GM12878 (cell line): ENCODE measurements around the gene PROZ. TPM values are rescaled to one million over a fixed set of nuclear protein-coding genes. Genes with fewer than 3 reads are reported as not detected.
A peak's percentile ranks its signal among the peaks of the same experiment; 100 is the strongest.

Source experiments
- ATAC-seq: fragments of 200-7000 bp; cut with Tn5 transposase; 3 replicates; pipeline ENCODE4 v1.9.1; 2020; ENCODE audit warnings: mild to moderate bottlenecking, moderate library complexity
- BruUV-seq: library from RNA; stranded (reverse); fragments of 400-500 nt; replicated peaks from 2 replicates; lab custom pipeline; 2021; lab: Mats Ljungman, UMichigan
- CTCF ChIA-PET: fragments of 300-600 bp; sonication (Branson Sonifier 250); formaldehyde crosslinking; extraction: SDS; loops from one replicate; lab custom pipeline; 2021; ENCODE audit warnings: inconsistent platforms; lab: Yijun Ruan, JAX
- POLR2A ChIA-PET: fragments of 350-600 bp; formaldehyde crosslinking; extraction: SDS; loops from one replicate; lab custom pipeline; 2021; ENCODE audit warnings: inconsistent platforms; lab: Charles Lee
- RAD21 ChIA-PET: fragments of 300-600 bp; sonication (Branson Sonifier 250); formaldehyde crosslinking; loops from one replicate; lab custom pipeline; 2023; ENCODE audit warnings: antibody characterized with exemption; ENCODE audit not compliant: unreplicated experiment; lab: Charles Lee
- SMC1A ChIA-PET: fragments of 300-600 bp; sonication (Branson Sonifier 250); formaldehyde crosslinking; loops from one replicate; lab custom pipeline; 2023; ENCODE audit not compliant: unreplicated experiment, uncharacterized antibody; lab: Charles Lee
- DNase-seq: peaks from one replicate; pipeline ENCODE4 v3.0.0-alpha.2; 2011; ENCODE audit warnings: low read depth, low spot score
- FAIRE-seq: peaks from 3 replicates; lab custom pipeline; 2011; peaks lifted over from hg19 to GRCh38; lab: Jason Lieb, UNC
- H2AFZ ChIP-seq: 2 replicates; pipeline ENCODE4 v1.6.0; 2011; ENCODE audit warnings: low read depth, low read length, control low read depth; ENCODE audit not compliant: control insufficient read depth
- H3K27ac ChIP-seq: 2 replicates; pipeline ENCODE4 v1.5.1; 2011; ENCODE audit warnings: control low read depth; ENCODE audit not compliant: control insufficient read depth, insufficient read depth
- H3K27me3 ChIP-seq, 2 experiments: replicated peaks in 1 of 2; 2 replicates each; pipeline versions ENCODE4 v1.6.0 to v1.6.1; 2011; ENCODE audit warnings: low read length in 1 of 2; ENCODE audit not compliant: control insufficient read depth in 2 of 2, insufficient read depth in 2 of 2
- H3K36me3 ChIP-seq, 2 experiments: 2 replicates each; pipeline ENCODE4 v1.5.1; 2011; ENCODE audit warnings: low read length in 1 of 2; ENCODE audit not compliant: control insufficient read depth in 2 of 2, insufficient read depth in 2 of 2
- H3K4me1 ChIP-seq: 2 replicates; pipeline ENCODE4 v1.6.1; 2011; ENCODE audit warnings: mild to moderate bottlenecking, low read length, moderate library complexity, mixed read lengths; ENCODE audit not compliant: control insufficient read depth, insufficient read depth
- H3K4me2 ChIP-seq: 2 replicates; pipeline ENCODE4 v1.6.0; 2011; ENCODE audit warnings: control low read depth; ENCODE audit not compliant: control insufficient read depth, insufficient read depth
- H3K4me3 ChIP-seq: fragments of 200-600 bp; sonication (generic); 2 replicates; pipeline ENCODE4 v1.5.1; 2016
- H3K79me2 ChIP-seq: 2 replicates; pipeline ENCODE4 v1.6.0; 2011; ENCODE audit warnings: low read length; ENCODE audit not compliant: control insufficient read depth, insufficient read depth
- H3K9ac ChIP-seq: 2 replicates; pipeline ENCODE4 v1.8.0; 2011; ENCODE audit warnings: low read length, control low read depth, mixed read lengths; ENCODE audit not compliant: control insufficient read depth, insufficient read depth
- H3K9me3 ChIP-seq: replicated peaks from 3 replicates; pipeline ENCODE4 v1.5.1; 2011; ENCODE audit warnings: mild to moderate bottlenecking, low read length; ENCODE audit not compliant: control insufficient read depth, insufficient read depth
- H4K20me1 ChIP-seq: 2 replicates; pipeline ENCODE4 v1.6.0; 2011; ENCODE audit not compliant: control insufficient read depth, insufficient read depth
- BCL3 ChIP-seq: IDR thresholded peaks from 2 replicates; pipeline ENCODE4 v1.6.1; 2011; ENCODE audit warnings: borderline replicate concordance, low read depth, mild to moderate bottlenecking, moderate library complexity, low read length; ENCODE audit not compliant: insufficient read depth, poor library complexity, severe bottlenecking
- MEF2A ChIP-seq: IDR thresholded peaks from 2 replicates; pipeline ENCODE4 v1.6.1; 2011; ENCODE audit warnings: low read depth, mild to moderate bottlenecking, low read length, moderate library complexity; ENCODE audit not compliant: insufficient read depth
- REST ChIP-seq: IDR thresholded peaks from 2 replicates; pipeline ENCODE4 v1.6.1; 2012; ENCODE audit warnings: mild to moderate bottlenecking, low read depth, low read length
- STAT3 ChIP-seq: IDR thresholded peaks from 2 replicates; pipeline ENCODE4 v1.6.1; 2011; ENCODE audit warnings: low read depth, low read length, improper control_type of control experiment
- ZNF24 ChIP-seq: fragments of 450-650 bp; IDR thresholded peaks from 2 replicates; pipeline ENCODE4 v1.6.1; 2017; ENCODE audit warnings: antibody characterized with exemption, mild to moderate bottlenecking
- WGBS: methylation state at CpG from one replicate; pipeline ENCODE4 v1.1.6; 2016; ENCODE audit warnings: low lambda C conversion rate; ENCODE audit not compliant: insufficient replicate concordance, insufficient coverage; ENCODE audit errors: missing lambda C conversion rate; 5-methylcytosine and 5-hydroxymethylcytosine counted together
- in situ Hi-C: fragments of 300-500 bp; cut with MboI; formaldehyde crosslinking; loops from 9 replicates; pipeline ENCODE4 v1.14.3; 2018; ENCODE audit warnings: mixed read lengths
- intact Hi-C: fragments of 100-400 bp; cut with micrococcal nuclease; formaldehyde crosslinking; loops from one replicate; pipeline ENCODE4 v1.14.2; 2022; ENCODE audit not compliant: unreplicated experiment
- polyA plus RNA-seq, 11 experiments: library from polyadenylated mRNA; depleted of rRNA in 4 of 11; unstranded in 6 of 11; stranded (reverse) in 5 of 11; fragments of >200 nt; fragmentation: Nextera tagmentation in 4 of 11; fragmentation: Illumina TruSeq in 1 of 11; extraction: Ambion mirVana in 4 of 11; extraction: Trizol in 1 of 11; gene quantifications; 1 replicate in 1 of 11; 2 replicates in 10 of 11; pipeline versions ENCODE4 v1.2.1 to v1.2.3, GENCODE V29; 2011 to 2016; ENCODE audit warnings: inconsistent platforms in 2 of 11, missing spikeins in 2 of 11, low read depth in 1 of 11
- total RNA-seq, 4 experiments: library from RNA; depleted of rRNA in 3 of 4; stranded (reverse); fragments of >200 nt in 3 of 4; fragmentation: Illumina TruSeq in 1 of 4; extraction: Trizol in 1 of 4; gene quantifications; 2 replicates each; pipeline versions ENCODE4 v1.2.1 to v1.2.3, GENCODE V29; 2013 to 2021

Gene PROZ
- total and polyA plus RNA-seq, 10 of the 15 experiments (the other 5 are each of a cell fraction or from before 2014, with no cell fraction given), result 0.07 to 0.24 (median 0.21) TPM; not detected in 7

- TF ChIP-seq STAT3, result no peak
- TF ChIP-seq REST, result no peak
Measured at GRCh38 chr13:113120300-113121182, 37.9 kb upstream of the PROZ start (continued).

- H3K27ac ChIP-seq, result no peak overlapping the region
- no peak overlapping the region for H2AFZ ChIP-seq
- ChIA-PET CTCF (no interaction called here), SMC1A (no interaction called here), POLR2A (no interaction called here), RAD21 (no interaction called here)
- H3K36me3 ChIP-seq, result no peaks in the 10 kb centered on the region
- intact Hi-C loops (loop anchor here (10.0 kb wide), 1 partner anchor 177 kb away; no protein-coding TSS in a partner anchor), in situ Hi-C loops (no loop called here)
- ATAC-seq (no peak), FAIRE-seq (no peak), DNase-seq (no peak)
- 43% methylated on average over 23 of the region's 24 CpGs for WGBS
- TF ChIP-seq ZNF24 (no peak), MEF2A (no peak), BCL3 (peak; percentile 60)
- no peak overlapping the region for H3K4me2 ChIP-seq
- BruUV-seq, result no TSS peak
- no peaks in the 10 kb centered on the region for H3K4me1 ChIP-seq
- H3K79me2 ChIP-seq, result no peaks in the 10 kb centered on the region
- H3K27me3 ChIP-seq, result no peaks in the 10 kb centered on the region
- H3K4me3 ChIP-seq, result no peak overlapping the region
- no peaks in the 10 kb centered on the region for H3K9me3 ChIP-seq
- no peak overlapping the region for H3K9ac ChIP-seq
- H4K20me1 ChIP-seq, result no peaks in the 10 kb centered on the region
Measured at GRCh38 chr13:113121183-113121927, 37.1 kb upstream of the PROZ start.
